Body of pancreas (tissue), 4 donors: ENCODE data around the gene TTC21B.

ENCODE experiments used
- POLR2A ChIP-seq, 3 donors: fragments of 450-650 bp; IDR thresholded peaks; one replicate each; pipeline ENCODE4 v1.6.1; 2016; ENCODE audit warnings: antibody characterized with exemption in 3 of 3, mild to moderate bottlenecking in 2 of 3
- TF ChIP-seq, protein P1 (sequence below), 7 experiments: fragments of 450-650 bp in 4 of 7; fragments of 200-600 bp in 3 of 7; sonication (generic) in 3 of 7; IDR thresholded peaks; one replicate each; pipeline ENCODE4 v1.5.1; 2016 to 2019; ENCODE audit warnings: antibody characterized with exemption in 7 of 7

DNA sequence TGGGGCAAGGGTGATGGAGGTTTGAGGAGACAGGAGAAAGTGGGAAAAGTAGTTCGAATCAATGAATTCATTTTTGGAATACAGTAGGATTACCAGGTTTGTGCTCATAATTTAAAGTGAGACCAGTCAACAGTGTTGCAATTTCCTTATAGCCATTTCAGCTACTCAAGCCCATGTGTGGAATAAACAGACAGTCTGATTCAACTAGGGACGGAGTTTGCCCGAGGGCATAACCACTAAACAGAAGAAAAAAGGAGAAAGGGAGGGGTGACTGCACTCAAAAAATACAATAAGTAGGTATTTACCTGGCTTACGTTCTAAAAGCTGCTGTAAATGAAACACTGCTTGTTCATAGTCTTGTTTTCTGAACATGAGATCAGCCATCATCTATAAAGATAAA is 55.2 kb downstream of the TTC21B start:
- TF ChIP-seq, protein P1, sequence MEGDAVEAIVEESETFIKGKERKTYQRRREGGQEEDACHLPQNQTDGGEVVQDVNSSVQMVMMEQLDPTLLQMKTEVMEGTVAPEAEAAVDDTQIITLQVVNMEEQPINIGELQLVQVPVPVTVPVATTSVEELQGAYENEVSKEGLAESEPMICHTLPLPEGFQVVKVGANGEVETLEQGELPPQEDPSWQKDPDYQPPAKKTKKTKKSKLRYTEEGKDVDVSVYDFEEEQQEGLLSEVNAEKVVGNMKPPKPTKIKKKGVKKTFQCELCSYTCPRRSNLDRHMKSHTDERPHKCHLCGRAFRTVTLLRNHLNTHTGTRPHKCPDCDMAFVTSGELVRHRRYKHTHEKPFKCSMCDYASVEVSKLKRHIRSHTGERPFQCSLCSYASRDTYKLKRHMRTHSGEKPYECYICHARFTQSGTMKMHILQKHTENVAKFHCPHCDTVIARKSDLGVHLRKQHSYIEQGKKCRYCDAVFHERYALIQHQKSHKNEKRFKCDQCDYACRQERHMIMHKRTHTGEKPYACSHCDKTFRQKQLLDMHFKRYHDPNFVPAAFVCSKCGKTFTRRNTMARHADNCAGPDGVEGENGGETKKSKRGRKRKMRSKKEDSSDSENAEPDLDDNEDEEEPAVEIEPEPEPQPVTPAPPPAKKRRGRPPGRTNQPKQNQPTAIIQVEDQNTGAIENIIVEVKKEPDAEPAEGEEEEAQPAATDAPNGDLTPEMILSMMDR (IDR thresholded peaks at IDR 0.05), result no peak
- no peak for TF ChIP-seq POLR2A (IDR thresholded peaks at IDR 0.05)
